Jurkat, Clone E6-1 (cell line): Measurements from ENCODE around the gene TMEM51.
A peak's percentile ranks its signal among the peaks of the same experiment; 100 is the strongest.
"Not testable (repeated sequence)": the region's sequence is repeated elsewhere in the genome, so short reads cannot be mapped to it uniquely, and the experiment has no call there.

Experiments
- DNase-seq: peaks from one replicate; pipeline ENCODE4 v3.0.0-alpha.2; 2011; ENCODE audit warnings: low read depth, low spot score
- H3K4me3 ChIP-seq: 2 replicates; pipeline ENCODE4 v1.5.1; 2011; ENCODE audit warnings: mild to moderate bottlenecking, low read length, control low read depth, moderate library complexity

TMEM51 gene

GRCh38 chr1:15124362-15125100 is 29.0 kb upstream of the TMEM51 start:
- DNase-seq, result no peak
- no peak overlapping the region for H3K4me3 ChIP-seq

GRCh38 chr1:15125101-15125745 is 28.3 kb upstream of the TMEM51 start:
- no peak for DNase-seq
- H3K4me3 ChIP-seq, result no peak overlapping the region

GRCh38 chr1:15128077-15128476 is 25.5 kb upstream of the TMEM51 start:
- no peak for DNase-seq

GRCh38 chr1:15128520-15129313 is 24.8 kb upstream of the TMEM51 start:
- H3K4me3 ChIP-seq, result no peak overlapping the region
- peak; percentile 31 for DNase-seq

More at GRCh38 chr1:15128077-15128476, 25.5 kb upstream of the TMEM51 start:
- no peak overlapping the region for H3K4me3 ChIP-seq

GRCh38 chr1:15129944-15130343 is 23.6 kb upstream of the TMEM51 start:
- DNase-seq, result no peak

GRCh38 chr1:15130607-15131006 is 22.9 kb upstream of the TMEM51 start:
- no peak for DNase-seq
- H3K4me3 ChIP-seq, result no peak overlapping the region

More at GRCh38 chr1:15129944-15130343, 23.6 kb upstream of the TMEM51 start:
- no peak overlapping the region for H3K4me3 ChIP-seq

- DNase-seq, result no peak
- no peak overlapping the region for H3K4me3 ChIP-seq
Measured at GRCh38 chr1:15132965-15133364, 20.6 kb upstream of the TMEM51 start.

GRCh38 chr1:15134285-15134684 is 19.3 kb upstream of the TMEM51 start:
- no peak overlapping the region for H3K4me3 ChIP-seq
- no peak for DNase-seq

GRCh38 chr1:15135604-15136003 is 17.9 kb upstream of the TMEM51 start:
- not testable (repeated sequence) for H3K4me3 ChIP-seq, DNase-seq

GRCh38 chr1:15137809-15138208 is 15.7 kb upstream of the TMEM51 start:
- no peak for DNase-seq
- H3K4me3 ChIP-seq, result no peak overlapping the region

- no peak overlapping the region for H3K4me3 ChIP-seq
- DNase-seq, result no peak
Measured at GRCh38 chr1:15139654-15140350, 13.7 kb upstream of the TMEM51 start.

- DNase-seq, result no peak
- H3K4me3 ChIP-seq, result no peak overlapping the region
Measured at GRCh38 chr1:15141935-15142539, 11.5 kb upstream of the TMEM51 start.

GRCh38 chr1:15145327-15145726 is 8.2 kb upstream of the TMEM51 start:
- DNase-seq, result no peak
- no peak overlapping the region for H3K4me3 ChIP-seq

- DNase-seq, result no peak
Measured at GRCh38 chr1:15146142-15146680, 7.3 kb upstream of the TMEM51 start.

GRCh38 chr1:15146971-15147376 is 6.6 kb upstream of the TMEM51 start:
- H3K4me3 ChIP-seq, result no peak overlapping the region
- no peak for DNase-seq

More at GRCh38 chr1:15146142-15146680, 7.3 kb upstream of the TMEM51 start:
- no peak overlapping the region for H3K4me3 ChIP-seq

GRCh38 chr1:15148004-15148403 is 5.5 kb upstream of the TMEM51 start:
- H3K4me3 ChIP-seq, result no peak overlapping the region
- DNase-seq, result no peak

GRCh38 chr1:15148475-15148874 is 5.1 kb upstream of the TMEM51 start:
- DNase-seq, result no peak
- H3K4me3 ChIP-seq, result no peak overlapping the region

- DNase-seq, result no peak
- no peak overlapping the region for H3K4me3 ChIP-seq
Measured at GRCh38 chr1:15148941-15149340, 4.6 kb upstream of the TMEM51 start.

GRCh38 chr1:15150376-15150775 is 3.2 kb upstream of the TMEM51 start:
- no peak for DNase-seq
- H3K4me3 ChIP-seq, result no peak overlapping the region
